MCF 10A (cell line): Measurements from ENCODE around the gene CACNA2D1. TPM values are rescaled to one million over a fixed set of nuclear protein-coding genes. Genes with fewer than 3 reads are reported as not detected.

Experiments
- BruUV-seq: library from RNA; stranded (reverse); fragments of 400-500 nt; replicated peaks from 2 replicates; lab custom pipeline; 2021; lab: Mats Ljungman, UMichigan
- CTCF ChIA-PET: fragments of 300-600 bp; sonication (Branson Sonifier 250); formaldehyde crosslinking; extraction: SDS; loops from one replicate; lab custom pipeline; 2021; ENCODE audit warnings: antibody characterized with exemption, inconsistent platforms; lab: Yijun Ruan, JAX
- POLR2A ChIA-PET: fragments of 300-600, 350-650 bp; sonication (Branson Sonifier 250); formaldehyde crosslinking; extraction: SDS; loops from one replicate; lab custom pipeline; 2020; ENCODE audit warnings: antibody characterized with exemption, inconsistent platforms; lab: Yijun Ruan, JAX
- DNase-seq: peaks from one replicate; pipeline ENCODE4 v3.0.0-alpha.2; 2018; ENCODE audit not compliant: unreplicated experiment
- H3K27ac Mint-ChIP-seq: one replicate; pipeline ENCODE4 v1.8.0; 2022; ENCODE audit warnings: mild to moderate bottlenecking, low read depth, mixed read lengths; ENCODE audit not compliant: unreplicated experiment
- H3K27me3 Mint-ChIP-seq: one replicate; pipeline ENCODE4 v1.8.0; 2022; ENCODE audit warnings: mixed read lengths; ENCODE audit not compliant: insufficient read depth, unreplicated experiment
- H3K36me3 Mint-ChIP-seq: one replicate; pipeline ENCODE4 v1.8.0; 2022; ENCODE audit warnings: mild to moderate bottlenecking, moderate library complexity, mixed read lengths; ENCODE audit not compliant: insufficient read depth, unreplicated experiment
- H3K4me1 Mint-ChIP-seq: one replicate; pipeline ENCODE4 v1.8.0; 2022; ENCODE audit warnings: mixed read lengths; ENCODE audit not compliant: insufficient read depth, unreplicated experiment
- H3K4me3 Mint-ChIP-seq: one replicate; pipeline ENCODE4 v1.8.0; 2022; ENCODE audit warnings: mild to moderate bottlenecking, moderate library complexity, mixed read lengths; ENCODE audit not compliant: unreplicated experiment
- H3K9me3 Mint-ChIP-seq: one replicate; pipeline ENCODE4 v1.8.0; 2022; ENCODE audit warnings: mixed read lengths; ENCODE audit not compliant: unreplicated experiment
- CTCF ChIP-seq: fragments of 200-600 bp; IDR thresholded peaks from one replicate; pipeline ENCODE4 v1.8.0; 2022; ENCODE audit warnings: antibody characterized with exemption, mild to moderate bottlenecking; ENCODE audit not compliant: unreplicated experiment
- intact Hi-C: fragments of 100-400 bp; cut with micrococcal nuclease; formaldehyde crosslinking; loops from 2 replicates; pipeline ENCODE4 v1.14.1; 2022
- total RNA-seq: library from RNA; stranded (reverse); gene quantifications from 2 replicates; pipeline ENCODE4 v1.2.3, GENCODE V29; 2022

The CACNA2D1 gene
- total RNA-seq, 1 experiment from 2014 or later = not detected

- intact Hi-C loops = loop anchor here (10.0 kb wide), 2 partner anchors 195 to 435 kb away; no protein-coding TSS in a partner anchor
- ChIA-PET POLR2A (no interaction called here), CTCF (interaction anchor here (1.5 kb wide), 1 partner anchor 679 kb away, joined by 9 read pairs; no protein-coding TSS in a partner anchor)
- TF ChIP-seq CTCF = no peak
- H3K4me1 Mint-ChIP-seq = no peaks in the 10 kb centered on the region
- no peak overlapping the region for H3K4me3 Mint-ChIP-seq
- no peaks in the 10 kb centered on the region for H3K36me3 Mint-ChIP-seq
- DNase-seq = peak; percentile 3
- H3K27ac Mint-ChIP-seq = no peak overlapping the region
- BruUV-seq = no TSS peak
- no peaks in the 10 kb centered on the region for H3K9me3 Mint-ChIP-seq
- H3K27me3 Mint-ChIP-seq = peaks cover 33% of the 10 kb centered on the region
Observed at GRCh38 chr7:82049891-82050533, 393.6 kb downstream of the CACNA2D1 start.

GRCh38 chr7:82049442-82049841 is 394.1 kb downstream of the CACNA2D1 start:
- TF ChIP-seq CTCF = no peak
- BruUV-seq = no TSS peak
- intact Hi-C loops = loop anchor here (10.0 kb wide), 2 partner anchors 195 to 435 kb away; no protein-coding TSS in a partner anchor
- CTCF ChIA-PET = interaction anchor here (1.5 kb wide), 1 partner anchor 680 kb away, joined by 9 read pairs; no protein-coding TSS in a partner anchor
- Mint-ChIP-seq H3K4me3 (no peak overlapping the region), H3K27ac (no peak overlapping the region), H3K4me1 (no peaks in the 10 kb centered on the region), H3K9me3 (no peaks in the 10 kb centered on the region), H3K27me3 (peaks cover 33% of the 10 kb centered on the region), H3K36me3 (no peaks in the 10 kb centered on the region)
- POLR2A ChIA-PET = interaction anchor here (0.8 kb wide), 1 partner anchor 1995 kb away, joined by 3 read pairs; no protein-coding TSS in a partner anchor
- DNase-seq = no peak

- Mint-ChIP-seq H3K36me3 (no peaks in the 10 kb centered on the region), H3K4me3 (no peak overlapping the region), H3K4me1 (no peaks in the 10 kb centered on the region), H3K27me3 (peaks cover 73% of the 10 kb centered on the region), H3K27ac (no peak overlapping the region), H3K9me3 (no peaks in the 10 kb centered on the region)
- ChIA-PET POLR2A (no interaction called here), CTCF (interaction anchor here (0.5 to 5.4 kb wide), 17 partner anchors 9 to 1129 kb away, joined by 3 to 38 read pairs (median 3); no protein-coding TSS in a partner anchor)
- TF ChIP-seq CTCF = peak; percentile 66
- no TSS peak for BruUV-seq
- DNase-seq = peak; percentile 54
- intact Hi-C loops = loop anchor here (1.0 to 10.0 kb wide), 5 partner anchors 200 to 684 kb away; no protein-coding TSS in a partner anchor
Observed at GRCh38 chr7:82044497-82045080, 399.0 kb downstream of the CACNA2D1 start.

- H3K27me3 Mint-ChIP-seq = peaks cover 71% of the 10 kb centered on the region
Observed at GRCh38 chr7:82039621-82040020, 404.0 kb downstream of the CACNA2D1 start.

More at GRCh38 chr7:82039621-82040020, 404.0 kb downstream of the CACNA2D1 start:
- POLR2A ChIA-PET = interaction anchor here (0.7 kb wide), 1 partner anchor 19 kb away, joined by 3 read pairs; no protein-coding TSS in a partner anchor
- no peak for DNase-seq
- Mint-ChIP-seq H3K9me3 (no peaks in the 10 kb centered on the region), H3K27ac (no peak overlapping the region), H3K36me3 (no peaks in the 10 kb centered on the region), H3K4me3 (no peak overlapping the region), H3K4me1 (no peaks in the 10 kb centered on the region)
- no TSS peak for BruUV-seq
- intact Hi-C loops = loop anchor here (10.0 kb wide), 2 partner anchors 205 to 445 kb away; no protein-coding TSS in a partner anchor
- CTCF ChIA-PET = no interaction called here
- no peak for TF ChIP-seq CTCF
